Measurements from ENCODE around the gene DEFB128.

DNA sequence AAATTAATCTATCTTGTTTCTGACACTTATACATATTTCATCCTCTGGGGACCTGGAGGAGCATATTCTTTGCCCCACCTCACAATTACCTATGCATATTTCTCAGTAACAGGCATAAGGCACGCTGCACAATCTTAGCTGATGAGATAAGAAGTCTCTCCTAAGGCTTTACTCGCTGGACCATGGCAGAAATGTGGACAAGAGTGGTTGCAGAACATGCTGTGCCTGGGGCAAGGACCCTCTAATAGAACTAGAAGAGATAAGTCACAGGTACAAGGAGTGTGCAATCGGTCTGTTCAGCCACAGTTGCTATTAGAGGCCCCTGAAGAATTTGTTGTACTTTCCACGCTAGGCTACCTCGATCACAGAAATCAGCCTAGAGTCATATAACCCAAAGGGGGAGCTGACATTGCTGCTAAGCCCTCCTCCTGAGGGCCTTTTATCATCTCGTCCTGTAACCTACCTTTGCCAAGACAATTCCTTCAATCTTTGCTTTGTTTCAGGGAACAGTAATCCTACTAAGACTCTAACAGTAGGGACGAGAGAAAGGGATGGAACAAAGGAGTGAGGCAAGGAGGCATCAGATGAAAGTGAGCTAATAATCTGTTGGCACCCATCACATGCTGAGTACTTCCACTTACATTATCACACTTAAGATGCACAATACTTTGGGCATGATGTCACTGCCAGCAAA lies 21.4 kb upstream of the DEFB128 start:
- TF ChIP-seq POLR2A (IDR thresholded peaks at IDR 0.05; ENCODE audit: low read depth, low read length) (no peak), CTCF (IDR thresholded peaks at IDR 0.05; ENCODE audit: extremely low read depth in 1 of 2, insufficient read depth in 1 of 2, low read depth in 1 of 2, low read length in 2 of 2) (no peak), EZH2 (IDR thresholded peaks at IDR 0.05; ENCODE audit: borderline replicate concordance, low read depth, low read length, severe bottlenecking) (no peak), GATA2 (IDR thresholded peaks at IDR 0.05; ENCODE audit: insufficient read depth, insufficient read length, low read depth, low read length) (no peak), POLR2AphosphoS5 (IDR thresholded peaks at IDR 0.05; ENCODE audit: insufficient read depth, low read depth, low read length) (no peak), MYC (IDR thresholded peaks at IDR 0.05; ENCODE audit: low read depth, low read length) (no peak)
- TF ChIP-seq, protein P1, sequence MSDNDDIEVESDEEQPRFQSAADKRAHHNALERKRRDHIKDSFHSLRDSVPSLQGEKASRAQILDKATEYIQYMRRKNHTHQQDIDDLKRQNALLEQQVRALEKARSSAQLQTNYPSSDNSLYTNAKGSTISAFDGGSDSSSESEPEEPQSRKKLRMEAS (IDR thresholded peaks at IDR 0.05; ENCODE audit: insufficient read depth, insufficient read length) = no peak

Measured in endothelial cell of umbilical vein (primary cell).